K562 (cell line): ENCODE results near the gene NRN1L. TPM values are rescaled to one million over a fixed set of nuclear protein-coding genes. Genes with fewer than 3 reads are reported as not detected.

Experiments used
- ATAC-seq: fragments of 200-7000 bp; cut with Tn5 transposase; 3 replicates; pipeline ENCODE4 v1.9.1; 2020; ENCODE audit warnings: moderate library complexity
- BruUV-seq: library from RNA; stranded (reverse); fragments of 400-500 nt; replicated peaks from 2 replicates; lab custom pipeline; 2021; lab: Mats Ljungman, UMichigan
- CTCF ChIA-PET: fragments of 300-600 bp; formaldehyde crosslinking; extraction: SDS; loops from one replicate; lab custom pipeline; 2021; ENCODE audit warnings: low intra/inter-chr PET ratio; lab: Yijun Ruan, JAX
- POLR2A ChIA-PET: fragments of 300-600, 350-650 bp; sonication (Branson Sonifier 250); formaldehyde crosslinking; extraction: SDS; loops from one replicate; lab custom pipeline; 2021; ENCODE audit warnings: antibody characterized with exemption, inconsistent platforms; lab: Yijun Ruan, JAX
- DNase-seq, 4 experiments: peaks; one replicate each; pipeline versions ENCODE4 v3.0.0 to v3.0.0-alpha.2; 2011 to 2018; ENCODE audit warnings: low spot score in 3 of 4, mixed read lengths in 3 of 4; ENCODE audit errors: extremely low read depth in 1 of 4
- FAIRE-seq: peaks from 2 replicates; lab custom pipeline; 2011; peaks lifted over from hg19 to GRCh38; lab: Jason Lieb, UNC
- H2AFZ ChIP-seq: 2 replicates; pipeline ENCODE4 v1.6.0; 2011; ENCODE audit warnings: low read depth, low read length, control low read depth, inconsistent platforms
- H3K27ac ChIP-seq: fragments of 200-600 bp; 3 replicates; pipeline ENCODE4 v1.8.0; 2011; ENCODE audit warnings: low read depth, mild to moderate bottlenecking, control low read depth, inconsistent platforms, low read length, moderate library complexity, mixed read lengths; ENCODE audit errors: extremely low read depth
- H3K27me3 ChIP-seq, 2 experiments: fragments of 300-600 bp in 1 of 2; 2 replicates in 1 of 2; 3 replicates in 1 of 2; pipeline versions ENCODE4 v1.6.0 to v1.8.0; 2011; ENCODE audit warnings: inconsistent platforms in 2 of 2, low read length in 2 of 2, mild to moderate bottlenecking in 1 of 2, mixed read lengths in 1 of 2, moderate library complexity in 1 of 2; ENCODE audit not compliant: control insufficient read depth in 2 of 2, insufficient read depth in 2 of 2
- H3K36me3 ChIP-seq: fragments of 300-600 bp; 3 replicates; pipeline ENCODE4 v1.8.0; 2011; ENCODE audit warnings: mild to moderate bottlenecking, low read length, inconsistent platforms; ENCODE audit not compliant: control insufficient read depth, insufficient read depth
- H3K4me1 ChIP-seq, 2 experiments: fragments of 200-600 bp in 1 of 2; replicated peaks in 1 of 2; 2 replicates in 1 of 2; 3 replicates in 1 of 2; pipeline versions ENCODE4 v1.5.1 to v1.8.0; 2011; ENCODE audit warnings: inconsistent platforms in 2 of 2, low read length in 2 of 2, mild to moderate bottlenecking in 1 of 2, mixed read lengths in 1 of 2, moderate library complexity in 1 of 2; ENCODE audit not compliant: control insufficient read depth in 2 of 2, insufficient read depth in 2 of 2
- H3K4me2 ChIP-seq: 2 replicates; pipeline ENCODE4 v1.6.1; 2011; ENCODE audit warnings: low read length, control low read depth, inconsistent platforms, mixed read lengths; ENCODE audit not compliant: insufficient read depth
- H3K4me3 ChIP-seq: fragments of 200-600 bp; sonication (generic), shearing (Covaris generic); 2 replicates; pipeline ENCODE4 v1.5.1; 2016; ENCODE audit warnings: control low read depth, inconsistent platforms
- H3K79me2 ChIP-seq: fragments of 200-600 bp; 3 replicates; pipeline ENCODE4 v1.8.0; 2011; ENCODE audit warnings: low read length, inconsistent platforms; ENCODE audit not compliant: control insufficient read depth, insufficient read depth
- H3K9ac ChIP-seq, 2 experiments: 2 replicates each; pipeline versions ENCODE4 v1.6.0 to v1.6.1; 2011; ENCODE audit warnings: low read depth in 2 of 2, low read length in 2 of 2, control low read depth in 1 of 2, inconsistent platforms in 1 of 2, mild to moderate bottlenecking in 1 of 2, mixed read lengths in 1 of 2; ENCODE audit not compliant: insufficient read depth in 1 of 2
- H3K9me1 ChIP-seq: one replicate; pipeline ENCODE4 v1.6.0; 2011; ENCODE audit warnings: inconsistent platforms, mild to moderate bottlenecking, low read length, moderate library complexity; ENCODE audit not compliant: control insufficient read depth, insufficient read depth
- H3K9me3 ChIP-seq: replicated peaks from 2 replicates; pipeline ENCODE4 v1.5.1; 2011; ENCODE audit warnings: low read depth, low read length, inconsistent platforms; ENCODE audit not compliant: control insufficient read depth, insufficient read depth
- H4K20me1 ChIP-seq: replicated peaks from 2 replicates; pipeline ENCODE4 v1.6.1; 2011; ENCODE audit warnings: low read length, inconsistent platforms, mixed read lengths; ENCODE audit not compliant: control insufficient read depth, insufficient read depth
- ARHGAP35 ChIP-seq: fragments of 450-650 bp; IDR thresholded peaks from 2 replicates; pipeline ENCODE4 v1.6.1; 2018; ENCODE audit not compliant: partially characterized antibody
- CCNT2 ChIP-seq: IDR thresholded peaks from 2 replicates; pipeline ENCODE4 v1.6.1; 2011; ENCODE audit warnings: borderline replicate concordance, low read depth, mild to moderate bottlenecking, moderate library complexity, mixed read lengths, low read length; ENCODE audit not compliant: insufficient read length; ENCODE audit errors: extremely low read depth
- CHD4 ChIP-seq: fragments of 200-600 bp; sonication (generic); IDR thresholded peaks from 3 replicates; pipeline ENCODE4 v1.6.1; 2012; ENCODE audit warnings: low read depth, mild to moderate bottlenecking, mixed read lengths, low read length, inconsistent platforms; ENCODE audit not compliant: insufficient read depth, insufficient replicate concordance, poor library complexity, severe bottlenecking
- DMBX1 ChIP-seq: fragments of 250-450 bp; sonication (Bioruptor Pico); IDR thresholded peaks from 2 replicates; pipeline ENCODE4 v1.8.0; 2022; ENCODE audit warnings: inconsistent platforms, mild to moderate bottlenecking, moderate library complexity, borderline replicate concordance
- ESRRB ChIP-seq: fragments of 250-450 bp; sonication (Bioruptor Pico); IDR thresholded peaks from 2 replicates; pipeline ENCODE4 v1.5.0; 2020; ENCODE audit warnings: mild to moderate bottlenecking, moderate library complexity, borderline replicate concordance
- ETV6 ChIP-seq, 3 experiments: fragments of 150-350 bp in 1 of 3; sonication (generic) in 1 of 3; formaldehyde crosslinking in 1 of 3; IDR thresholded peaks; 2 replicates each; pipeline versions ENCODE4 v1.6.1 to v1.8.0; 2014 to 2022; ENCODE audit warnings: borderline replicate concordance in 2 of 3, low read depth in 2 of 3, antibody characterized with exemption in 1 of 3, low read length in 1 of 3, mild to moderate bottlenecking in 1 of 3, missing genetic modification reagents in 1 of 3
- FOXJ2 ChIP-seq: fragments of 200-800 bp; sonication (Bioruptor generic); IDR thresholded peaks from 2 replicates; pipeline ENCODE4 v1.6.1; 2016; ENCODE audit warnings: missing genetic modification characterization, missing compliant biosample characterization
- HMGXB4 ChIP-seq: sonication (generic); formaldehyde crosslinking; IDR thresholded peaks from 2 replicates; pipeline ENCODE4 v1.8.1; 2023; ENCODE audit warnings: mild to moderate bottlenecking, missing genetic modification reagents
- MCM7 ChIP-seq, 2 experiments: fragments of 450-650 bp; IDR thresholded peaks; 2 replicates each; pipeline ENCODE4 v1.6.1; 2016 to 2018
- NCOA1 ChIP-seq: fragments of 450-650 bp; IDR thresholded peaks from 2 replicates; pipeline ENCODE4 v1.6.1; 2016; ENCODE audit warnings: low read depth
- PCBP1 ChIP-seq: fragments of 200-400 bp; formaldehyde crosslinking; IDR thresholded peaks from 2 replicates; pipeline ENCODE4 v1.6.1; 2018; ENCODE audit warnings: mild to moderate bottlenecking, low read depth, low read length; ENCODE audit not compliant: poor library complexity, severe bottlenecking
- PHB2 ChIP-seq: fragments of 450-650 bp; IDR thresholded peaks from 2 replicates; pipeline ENCODE4 v1.6.1; 2017; ENCODE audit warnings: low read depth
- SRSF9 ChIP-seq: fragments of 200-400 bp; formaldehyde crosslinking; IDR thresholded peaks from 2 replicates; pipeline ENCODE4 v1.6.1; 2017; ENCODE audit warnings: low read depth, low read length, borderline replicate concordance
- TCF7L2 ChIP-seq: fragments of 150-350 bp; IDR thresholded peaks from 2 replicates; pipeline ENCODE4 v1.6.1; 2016; ENCODE audit warnings: low read depth, mild to moderate bottlenecking, low read length, moderate library complexity
- TGIF2 ChIP-seq: sonication (generic); formaldehyde crosslinking; IDR thresholded peaks from 2 replicates; pipeline ENCODE4 v1.8.1; 2022; ENCODE audit warnings: mild to moderate bottlenecking, missing genetic modification reagents, moderate library complexity
- ZFP36 ChIP-seq: fragments of 150-350 bp; IDR thresholded peaks from 2 replicates; pipeline ENCODE4 v1.6.1; 2018; ENCODE audit warnings: low read length, low read depth; ENCODE audit not compliant: partially characterized antibody
- WGBS: fragments of 100-300 bp; shearing (Covaris generic); methylation state at CpG from one replicate; pipeline ENCODE4 v1.1.6; 2016; ENCODE audit warnings: low coverage, mixed read lengths; ENCODE audit not compliant: insufficient coverage; ENCODE audit errors: missing lambda C conversion rate; 5-methylcytosine and 5-hydroxymethylcytosine counted together
- in situ Hi-C: fragments of 300-500 bp; cut with MboI; formaldehyde crosslinking; loops from 4 replicates; pipeline ENCODE4 v1.15.0; 2018; ENCODE audit warnings: inconsistent platforms, mixed read lengths
- intact Hi-C: fragments of 100-400 bp; cut with micrococcal nuclease; formaldehyde crosslinking; loops from 2 replicates; pipeline ENCODE4 v1.14.2; 2022
- polyA plus RNA-seq, 8 experiments: library from polyadenylated mRNA; depleted of rRNA in 4 of 8; stranded (reverse) in 5 of 8; unstranded in 3 of 8; fragments of >200 nt; fragmentation: Nextera tagmentation in 2 of 8; fragmentation: Illumina TruSeq in 1 of 8; extraction: Ambion mirVana in 2 of 8; extraction: Trizol in 1 of 8; gene quantifications; 2 replicates each; pipeline versions ENCODE4 v1.2.1 to v1.2.3, GENCODE V29; 2011 to 2014; ENCODE audit warnings: inconsistent platforms in 1 of 8, missing spikeins in 1 of 8
- total RNA-seq, 7 experiments: library from RNA; depleted of rRNA in 6 of 7; stranded (reverse); fragments of >200 nt in 6 of 7; fragmentation: Illumina TruSeq in 2 of 7; extraction: Trizol in 2 of 7; gene quantifications; 2 replicates each; pipeline versions ENCODE4 v1.2.1 to v1.2.3, GENCODE V29; 2011 to 2021; ENCODE audit warnings: low replicate concordance in 1 of 7
- TF ChIP-seq, protein P1 (sequence below), 2 experiments: fragments of 450-650 bp; IDR thresholded peaks; 2 replicates each; pipeline ENCODE4 v1.6.1; 2018; ENCODE audit warnings: mild to moderate bottlenecking in 2 of 2, low read depth in 1 of 2; ENCODE audit not compliant: partially characterized antibody in 2 of 2

The NRN1L gene
- total and polyA plus RNA-seq, 9 of the 15 experiments (the other 6 are each of a cell fraction or from before 2014, with no cell fraction given): 0.22 to 0.86 (median 0.61) TPM; not detected in 5

DNA sequence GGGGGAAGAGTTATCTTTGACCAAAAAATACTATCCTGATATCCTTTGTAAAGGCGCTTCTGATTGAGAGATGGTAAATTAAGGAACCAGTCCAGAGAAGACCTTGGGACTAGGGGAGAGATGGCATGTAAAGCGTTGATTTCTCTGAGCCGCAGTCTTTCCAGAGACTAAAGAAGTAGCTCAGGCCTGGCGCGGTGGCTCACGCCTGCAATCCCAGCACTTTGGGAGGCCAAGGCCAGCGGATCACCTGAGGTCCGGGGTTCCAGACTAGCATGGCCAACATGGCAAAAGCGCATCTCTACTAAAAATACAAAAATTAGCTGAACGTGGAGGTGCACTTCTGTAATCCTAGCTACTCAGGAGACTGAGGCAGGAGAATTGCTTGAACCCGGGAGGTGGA is 36.6 kb upstream of the NRN1L start:
- intact Hi-C loops: no loop called here
- Histone ChIP-seq H3K9me3 (no peaks in the 10 kb centered on the region), H3K79me2 (peaks cover 87% of the 10 kb centered on the region), H3K9me1 (peaks cover 5% of the 10 kb centered on the region), H3K27ac (peak overlapping the region; percentile 77), H3K27me3 (no peaks in the 10 kb centered on the region), H3K36me3 (peaks cover 33% of the 10 kb centered on the region), H3K4me1 (peaks cover 27 to 37% of the 10 kb centered on the region in 2 experiments), H3K4me2 (peak overlapping the region; percentile 84), H4K20me1 (no peaks in the 10 kb centered on the region; the same call in 1 of the 2 replicates), H3K9ac (peak overlapping the region; percentile 94), H3K4me3 (peak overlapping the region; percentile 99), H2AFZ (no peak overlapping the region)
- no peak for FAIRE-seq
- no TSS peak for BruUV-seq
- CTCF ChIA-PET: no interaction called here
- 95% methylated on average over 10 of the region's 11 CpGs for WGBS
- POLR2A ChIA-PET: interaction anchor here (0.6 to 2.2 kb wide), 5 partner anchors 9 to 286 kb away, joined by 3 to 10 read pairs (median 3); partner anchors contain the start of gene CTCF
- ATAC-seq: no peak
- in situ Hi-C loops: no loop called here
- DNase-seq: no peak
- TF ChIP-seq CHD4 (no peak), CCNT2 (no peak), ESRRB (CRISPR knock-in tag) (no peak), DMBX1 (CRISPR knock-in tag) (no peak), SRSF9 (no peak), TCF7L2 (no peak), ZFP36 (no peak), FOXJ2 (no peak), HMGXB4 (no peak), TGIF2 (CRISPR knock-in tag) (no peak), MCM7 (IDR thresholded peaks at IDR 0.05) (no peak), NCOA1 (no peak), PCBP1 (no peak), PHB2 (no peak), ETV6 (IDR thresholded peaks at IDR 0.05; ENCODE audit: borderline replicate concordance in 1 of 2, low read depth in 2 of 2, low read length in 1 of 2) (no peak), ETV6 (CRISPR knock-in tag; IDR thresholded peaks at IDR 0.05; ENCODE audit: borderline replicate concordance) (no peak), ARHGAP35 (no peak)
- TF ChIP-seq, protein P1, sequence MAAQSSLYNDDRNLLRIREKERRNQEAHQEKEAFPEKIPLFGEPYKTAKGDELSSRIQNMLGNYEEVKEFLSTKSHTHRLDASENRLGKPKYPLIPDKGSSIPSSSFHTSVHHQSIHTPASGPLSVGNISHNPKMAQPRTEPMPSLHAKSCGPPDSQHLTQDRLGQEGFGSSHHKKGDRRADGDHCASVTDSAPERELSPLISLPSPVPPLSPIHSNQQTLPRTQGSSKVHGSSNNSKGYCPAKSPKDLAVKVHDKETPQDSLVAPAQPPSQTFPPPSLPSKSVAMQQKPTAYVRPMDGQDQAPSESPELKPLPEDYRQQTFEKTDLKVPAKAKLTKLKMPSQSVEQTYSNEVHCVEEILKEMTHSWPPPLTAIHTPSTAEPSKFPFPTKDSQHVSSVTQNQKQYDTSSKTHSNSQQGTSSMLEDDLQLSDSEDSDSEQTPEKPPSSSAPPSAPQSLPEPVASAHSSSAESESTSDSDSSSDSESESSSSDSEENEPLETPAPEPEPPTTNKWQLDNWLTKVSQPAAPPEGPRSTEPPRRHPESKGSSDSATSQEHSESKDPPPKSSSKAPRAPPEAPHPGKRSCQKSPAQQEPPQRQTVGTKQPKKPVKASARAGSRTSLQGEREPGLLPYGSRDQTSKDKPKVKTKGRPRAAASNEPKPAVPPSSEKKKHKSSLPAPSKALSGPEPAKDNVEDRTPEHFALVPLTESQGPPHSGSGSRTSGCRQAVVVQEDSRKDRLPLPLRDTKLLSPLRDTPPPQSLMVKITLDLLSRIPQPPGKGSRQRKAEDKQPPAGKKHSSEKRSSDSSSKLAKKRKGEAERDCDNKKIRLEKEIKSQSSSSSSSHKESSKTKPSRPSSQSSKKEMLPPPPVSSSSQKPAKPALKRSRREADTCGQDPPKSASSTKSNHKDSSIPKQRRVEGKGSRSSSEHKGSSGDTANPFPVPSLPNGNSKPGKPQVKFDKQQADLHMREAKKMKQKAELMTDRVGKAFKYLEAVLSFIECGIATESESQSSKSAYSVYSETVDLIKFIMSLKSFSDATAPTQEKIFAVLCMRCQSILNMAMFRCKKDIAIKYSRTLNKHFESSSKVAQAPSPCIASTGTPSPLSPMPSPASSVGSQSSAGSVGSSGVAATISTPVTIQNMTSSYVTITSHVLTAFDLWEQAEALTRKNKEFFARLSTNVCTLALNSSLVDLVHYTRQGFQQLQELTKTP (IDR thresholded peaks at IDR 0.05; ENCODE audit: low read depth in 1 of 2, partially characterized antibody in 2 of 2): no peak
